Measurements from ENCODE around the gene CD9. TPM values are rescaled to one million over a fixed set of nuclear protein-coding genes. Genes with fewer than 3 reads are reported as not detected.

CD9 gene
- total and polyA plus RNA-seq, 2 donors (not counting 3 experiments of a cell fraction or from before 2014, with no cell fraction given): 379 to 1,225 TPM

- H4K20me1 ChIP-seq (replicated peaks; ENCODE audit: control insufficient read depth, extremely low read depth, insufficient read depth, low read length): no peaks in the 10 kb centered on the region
- DNase-seq (ENCODE audit: low read depth, low spot score) (no peak), FAIRE-seq (no peak)
- peaks cover 21 to 32% of the 10 kb centered on the region in 2 experiments for H3K36me3 ChIP-seq (ENCODE audit: control insufficient read depth in 2 of 2, extremely low read depth in 1 of 2, insufficient read depth in 2 of 2, low read length in 2 of 2)
- no peak overlapping the region for H3K4me2 ChIP-seq (ENCODE audit: insufficient read depth, low read length)
- peaks cover 24% of the 10 kb centered on the region for H3K4me1 ChIP-seq (ENCODE audit: control insufficient read depth, extremely low read depth, insufficient read depth, low read length)
- dilution Hi-C loops (cut with MboI; ENCODE audit: extremely low pct_ligation_motif_present, low sequenced_read_pairs): no loop called here
- H3K27me3 ChIP-seq (ENCODE audit: control insufficient read depth in 2 of 2, insufficient read depth in 2 of 2, low read length in 2 of 2): no peaks in the 10 kb centered on the region
- TF ChIP-seq JUN (IDR thresholded peaks at IDR 0.05; ENCODE audit: borderline replicate concordance, insufficient read depth, insufficient read length, low read depth) (no peak), POLR2AphosphoS5 (IDR thresholded peaks at IDR 0.05; ENCODE audit: insufficient read depth, low read depth, low read length) (no peak)
- TF ChIP-seq, protein P1, sequence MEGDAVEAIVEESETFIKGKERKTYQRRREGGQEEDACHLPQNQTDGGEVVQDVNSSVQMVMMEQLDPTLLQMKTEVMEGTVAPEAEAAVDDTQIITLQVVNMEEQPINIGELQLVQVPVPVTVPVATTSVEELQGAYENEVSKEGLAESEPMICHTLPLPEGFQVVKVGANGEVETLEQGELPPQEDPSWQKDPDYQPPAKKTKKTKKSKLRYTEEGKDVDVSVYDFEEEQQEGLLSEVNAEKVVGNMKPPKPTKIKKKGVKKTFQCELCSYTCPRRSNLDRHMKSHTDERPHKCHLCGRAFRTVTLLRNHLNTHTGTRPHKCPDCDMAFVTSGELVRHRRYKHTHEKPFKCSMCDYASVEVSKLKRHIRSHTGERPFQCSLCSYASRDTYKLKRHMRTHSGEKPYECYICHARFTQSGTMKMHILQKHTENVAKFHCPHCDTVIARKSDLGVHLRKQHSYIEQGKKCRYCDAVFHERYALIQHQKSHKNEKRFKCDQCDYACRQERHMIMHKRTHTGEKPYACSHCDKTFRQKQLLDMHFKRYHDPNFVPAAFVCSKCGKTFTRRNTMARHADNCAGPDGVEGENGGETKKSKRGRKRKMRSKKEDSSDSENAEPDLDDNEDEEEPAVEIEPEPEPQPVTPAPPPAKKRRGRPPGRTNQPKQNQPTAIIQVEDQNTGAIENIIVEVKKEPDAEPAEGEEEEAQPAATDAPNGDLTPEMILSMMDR (IDR thresholded peaks at IDR 0.05; ENCODE audit: extremely low read depth in 1 of 2, insufficient read depth in 1 of 2, low read depth in 1 of 2, low read length in 2 of 2): no peak
- no peaks in the 10 kb centered on the region for H3K9me3 ChIP-seq (replicated peaks; ENCODE audit: control insufficient read depth, insufficient read depth, low read length)
- POLR2A ChIA-PET: no interaction called here
- no peak overlapping the region for H2AFZ ChIP-seq (ENCODE audit: low read depth, low read length)
- no TSS peak for BruUV-seq (replicated peaks)
- no peak overlapping the region for H3K4me3 ChIP-seq (replicated peaks in 1 of 3; ENCODE audit: insufficient read depth in 1 of 3, low read depth in 1 of 3, low read length in 3 of 3)
- H3K9ac ChIP-seq (replicated peaks; ENCODE audit: extremely low read depth, insufficient read depth, low read length): no peak overlapping the region
- H3K27ac ChIP-seq (ENCODE audit: insufficient read depth, low read depth, low read length): no peak overlapping the region
- no peaks in the 10 kb centered on the region for H3K79me2 ChIP-seq (ENCODE audit: control insufficient read depth, insufficient read depth, low read length)
- intact Hi-C loops (cut with micrococcal nuclease): no loop called here
- H3K9me1 ChIP-seq (replicated peaks; ENCODE audit: control insufficient read depth, extremely low read depth, insufficient read depth, low read length): no peaks in the 10 kb centered on the region
- CTCF ChIA-PET: interaction anchor here (0.6 kb wide), 1 partner anchor 45 kb away, joined by 3 read pairs; no protein-coding TSS in a partner anchor
These were observed 38.7 kb downstream of the CD9 start for GRCh38 chr12:6238875-6239274.

DNA sequence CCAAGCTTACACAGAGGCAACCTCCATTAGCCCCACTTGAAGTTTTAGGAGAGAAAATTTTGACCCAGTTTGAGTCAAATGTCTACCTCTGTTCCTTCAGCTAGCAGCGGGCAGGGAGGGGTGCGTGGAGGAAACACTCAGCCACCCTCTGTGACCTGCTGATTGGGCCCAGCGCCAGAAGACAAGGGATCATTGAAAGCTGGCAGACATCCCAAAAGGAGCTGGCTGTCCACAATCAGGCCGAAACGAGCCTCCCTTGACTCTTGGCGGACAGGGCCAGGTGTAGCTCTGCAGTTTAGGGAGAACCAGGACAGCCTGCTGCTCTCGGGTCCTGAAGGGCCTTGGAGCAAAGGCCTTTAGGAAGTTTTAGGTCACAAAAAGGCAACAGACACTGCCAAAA is 41.3 kb downstream of the CD9 start:
- Histone ChIP-seq H3K4me2 (ENCODE audit: insufficient read depth, low read length) (no peak overlapping the region), H3K9ac (replicated peaks; ENCODE audit: extremely low read depth, insufficient read depth, low read length) (no peak overlapping the region), H3K9me3 (replicated peaks; ENCODE audit: control insufficient read depth, insufficient read depth, low read length) (no peaks in the 10 kb centered on the region), H3K4me3 (replicated peaks in 1 of 3; ENCODE audit: insufficient read depth in 1 of 3, low read depth in 1 of 3, low read length in 3 of 3) (no peak overlapping the region), H3K27me3 (ENCODE audit: control insufficient read depth in 2 of 2, insufficient read depth in 2 of 2, low read length in 2 of 2) (no peaks in the 10 kb centered on the region), H4K20me1 (replicated peaks; ENCODE audit: control insufficient read depth, extremely low read depth, insufficient read depth, low read length) (no peaks in the 10 kb centered on the region), H2AFZ (ENCODE audit: low read depth, low read length) (no peak overlapping the region), H3K36me3 (ENCODE audit: control insufficient read depth in 2 of 2, extremely low read depth in 1 of 2, insufficient read depth in 2 of 2, low read length in 2 of 2) (peaks cover 13 to 15% of the 10 kb centered on the region in 2 experiments), H3K9me1 (replicated peaks; ENCODE audit: control insufficient read depth, extremely low read depth, insufficient read depth, low read length) (no peaks in the 10 kb centered on the region), H3K79me2 (ENCODE audit: control insufficient read depth, insufficient read depth, low read length) (no peaks in the 10 kb centered on the region), H3K27ac (ENCODE audit: insufficient read depth, low read depth, low read length) (no peak overlapping the region), H3K4me1 (ENCODE audit: control insufficient read depth, extremely low read depth, insufficient read depth, low read length) (peaks cover 9% of the 10 kb centered on the region)
- POLR2A ChIA-PET: no interaction called here
- FAIRE-seq: peak; percentile 77
- CTCF ChIA-PET: interaction anchor here (0.9 to 2.0 kb wide), 8 partner anchors 9 to 253 kb away, joined by 3 to 16 read pairs (median 4); no protein-coding TSS in a partner anchor
- no TSS peak for BruUV-seq (replicated peaks)
- intact Hi-C loops (cut with micrococcal nuclease): no loop called here
- no peak for TF ChIP-seq POLR2A (IDR thresholded peaks at IDR 0.05; ENCODE audit: low read depth, low read length)
- TF ChIP-seq POLR2AphosphoS5 (IDR thresholded peaks at IDR 0.05; ENCODE audit: insufficient read depth, low read depth, low read length): peak; percentile 62
- TF ChIP-seq MYC (IDR thresholded peaks at IDR 0.05; ENCODE audit: low read depth, low read length): no peak
- peak; percentile 74 for DNase-seq (ENCODE audit: low read depth, low spot score)
- dilution Hi-C loops (cut with MboI; ENCODE audit: extremely low pct_ligation_motif_present, low sequenced_read_pairs): no loop called here
